Subcutaneous adipose tissue (tissue), 4 donors: ENCODE data around the gene TMEM222. TPM values are rescaled to one million over a fixed set of nuclear protein-coding genes. Genes with fewer than 3 reads are reported as not detected.

Experiments used
- CTCF ChIP-seq: fragments of 450-650 bp; IDR thresholded peaks from one replicate; pipeline ENCODE4 v1.5.1; 2016; ENCODE audit warnings: low read depth, mild to moderate bottlenecking, control low read depth, antibody characterized with exemption, moderate library complexity
- small RNA-seq: library from RNA; depleted of rRNA; stranded (forward); fragments of <200 nt; gene quantifications from one replicate; pipeline ENCODE3, GENCODE V24; 2016
- total RNA-seq, 4 donors: library from RNA; depleted of rRNA; stranded (reverse); fragments of >200 nt; gene quantifications; one replicate each; pipeline ENCODE4 v1.1.0, GENCODE V29; 2016

The TMEM222 gene
- total RNA-seq, 4 donors from 2014 or later, result 15.9 to 23.7 (median 18.9) TPM

DNA sequence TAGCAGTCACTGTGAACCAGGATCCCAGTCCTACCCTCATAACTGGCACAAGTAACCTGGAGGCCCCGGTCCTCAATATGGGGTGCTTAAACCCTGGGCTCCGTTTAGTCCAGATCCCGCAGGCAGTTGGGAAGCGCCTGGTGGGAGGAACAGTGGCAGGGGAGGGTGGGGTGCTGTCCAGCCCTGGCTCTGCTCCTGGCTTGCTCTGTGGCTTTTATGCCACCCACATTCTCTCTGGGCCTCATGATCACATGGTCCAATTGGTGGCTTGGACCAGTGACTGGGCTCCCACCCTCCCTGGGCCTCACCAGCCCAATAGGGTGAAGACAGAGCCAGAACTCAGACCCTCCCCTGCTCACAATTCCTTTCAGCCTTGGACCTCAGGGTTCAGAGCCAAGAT is 58.3 kb downstream of the TMEM222 start:
- no peak for TF ChIP-seq CTCF

DNA sequence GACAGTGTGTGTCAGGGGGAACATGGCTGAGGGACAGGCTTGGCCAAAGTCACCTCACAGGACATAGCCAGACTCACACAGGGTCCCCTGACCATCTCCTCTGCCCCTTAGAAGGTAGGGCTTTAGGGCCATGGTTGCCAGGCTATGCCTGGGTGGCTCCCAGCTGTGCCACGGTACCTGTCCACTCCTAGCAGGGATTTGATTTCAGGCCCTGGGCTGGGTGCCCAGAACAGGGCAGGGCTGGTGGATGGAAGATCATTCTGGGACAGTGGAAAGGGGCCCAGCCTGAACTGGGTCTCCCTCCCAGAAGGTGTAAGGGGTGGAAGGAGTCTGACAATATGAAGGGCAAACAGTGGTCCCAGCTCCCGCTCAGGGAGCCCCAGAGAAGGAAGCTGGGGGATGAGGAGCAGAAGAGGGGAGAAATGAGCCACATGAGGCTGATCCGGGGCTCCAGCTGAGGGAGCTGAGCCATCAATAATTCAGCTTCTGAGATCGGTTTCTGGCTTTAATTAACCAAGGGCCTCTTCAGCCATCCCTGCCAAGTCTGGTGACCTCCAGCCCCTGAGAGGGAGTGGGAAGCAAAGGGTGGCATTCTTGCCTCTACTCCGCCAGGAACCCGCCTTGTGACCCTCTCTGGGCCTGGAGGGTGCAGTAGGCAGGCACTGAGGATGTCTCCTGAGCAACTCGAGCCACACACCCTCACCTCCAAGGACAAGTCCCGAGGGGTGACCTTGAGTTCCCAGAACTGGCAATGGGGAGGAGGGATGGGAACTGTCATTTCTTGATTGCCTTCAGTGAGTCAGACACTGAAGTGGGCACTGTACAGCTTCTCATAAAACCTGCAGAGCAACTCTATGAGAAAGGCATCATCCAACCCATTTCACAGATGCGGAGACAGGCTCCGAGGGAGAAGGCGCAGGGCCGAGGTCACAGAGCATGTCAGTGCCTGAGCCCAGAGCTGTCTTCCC is 59.1 kb downstream of the TMEM222 start:
- TF ChIP-seq CTCF, result no peak

DNA sequence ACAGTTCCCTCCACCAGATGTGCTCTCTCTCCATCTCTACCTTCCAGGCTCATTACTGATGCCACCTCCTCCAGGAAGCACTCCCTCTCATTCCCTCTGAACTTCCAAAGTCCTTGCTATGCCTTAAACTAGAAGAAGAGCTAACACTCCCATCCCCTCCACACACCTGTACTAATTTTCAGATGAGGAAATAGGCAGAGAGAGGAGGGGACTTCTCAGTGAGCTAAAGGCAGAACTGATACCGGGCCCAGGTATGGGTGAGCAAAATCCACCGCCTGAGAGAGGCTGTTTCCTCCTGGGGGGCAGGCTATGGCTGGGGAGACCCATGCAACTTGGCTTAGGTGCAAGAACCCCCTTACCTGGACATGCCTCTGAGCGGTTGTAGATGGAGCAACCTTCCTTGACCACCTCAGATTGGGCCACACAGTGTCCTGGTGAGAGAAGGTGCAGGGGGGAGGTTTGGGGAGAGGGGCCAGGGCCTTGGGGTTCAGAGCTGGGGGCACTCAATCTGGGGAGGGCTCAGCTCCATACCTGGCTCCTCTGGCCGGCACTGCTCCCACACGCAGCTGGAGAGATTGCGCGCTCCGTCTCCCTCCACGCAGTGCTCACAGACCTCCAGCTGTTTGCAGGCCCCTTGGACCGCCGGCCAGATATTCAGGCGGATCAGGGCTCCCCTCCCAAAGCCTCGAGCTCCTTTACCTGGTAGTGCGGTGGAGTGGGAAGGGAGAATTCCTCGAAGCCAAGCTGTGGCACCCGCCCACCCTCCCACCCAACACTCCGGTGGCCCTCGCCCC is 60.2 kb downstream of the TMEM222 start:
- no peak for TF ChIP-seq CTCF

DNA sequence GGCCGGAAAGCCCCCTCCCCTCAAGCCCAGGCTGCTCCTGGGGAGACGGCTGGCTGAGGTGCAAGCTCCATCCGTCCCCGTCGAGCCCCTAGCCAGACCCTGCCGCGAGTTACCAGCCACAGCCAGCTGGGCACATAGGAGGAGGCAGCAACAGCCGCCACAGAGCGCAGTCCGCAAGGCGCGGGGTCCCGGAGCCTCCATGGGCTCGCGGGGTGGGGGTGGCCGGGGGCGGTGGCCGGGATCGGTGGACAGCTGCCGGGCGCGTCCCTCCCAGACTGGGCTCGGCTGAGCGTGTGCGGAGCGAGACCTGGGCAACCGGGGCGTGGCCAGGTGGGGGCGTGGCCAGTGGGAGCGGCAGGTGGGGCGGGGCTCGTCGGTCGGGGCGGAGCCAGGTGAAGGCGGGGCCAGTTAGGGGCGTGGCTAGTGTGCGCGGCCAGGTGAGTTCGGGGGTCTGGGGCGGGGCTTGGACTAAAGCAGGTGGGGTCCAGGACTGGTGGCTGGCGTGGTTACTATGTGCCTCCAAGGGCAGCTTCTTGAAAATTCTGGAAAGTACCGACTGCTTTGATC is 61.2 kb downstream of the TMEM222 start, which contains the start of gene CD164L2:
Gene CD164L2 (minus strand): TSS at position 295 of the 567 bp plus-strand sequence. CDS start 94 bp downstream, at position 201.
- no peak for TF ChIP-seq CTCF

- no peak for TF ChIP-seq CTCF
Observed at GRCh38 chr1:27383661-27384060, 61.7 kb downstream of the TMEM222 start.

Small RNA genes lying within 50 kb of the gene (small RNA-seq; reads per million reads assigned to genes)
- not detected for gene RNU6-48P

Other genes with a start within 250 kb of the TMEM222 start
- gene SLC9A1, start 167.0 kb upstream of the TMEM222 start, total RNA-seq, result 10 to 100 TPM in 3 of 4 donors, 1 to 10 TPM in 1; 7.3 to 16.0 (median 10.9) TPM
- 10 to 100 TPM; 21.4 to 40.9 (median 27.9) TPM for gene WDTC1, start 87.5 kb upstream of the TMEM222 start, total RNA-seq
- gene SYTL1, start 19.9 kb downstream of the TMEM222 start, total RNA-seq, result 1 to 10 TPM in 2 of 4 donors, under 1 TPM in 1, not detected in 1; 0.94 to 1.9 (median 1.1) TPM
- gene MAP3K6, start 44.8 kb downstream of the TMEM222 start, total RNA-seq, result 100 to 1,000 TPM in 1 of 4 donors, 10 to 100 TPM in 3; 26.4 to 129 (median 35.1) TPM
- 100 to 1,000 TPM in 1 of 4 donors, 10 to 100 TPM in 1, 1 to 10 TPM in 2; 2.0 to 247 (median 19.1) TPM for gene FCN3, start 52.7 kb downstream of the TMEM222 start, total RNA-seq
- not detected for gene CD164L2, start 61.2 kb downstream of the TMEM222 start, total RNA-seq
- under 1 TPM in 2 of 4 donors, not detected in 2; 0.51 to 0.66 TPM for gene GPR3, start 70.5 kb downstream of the TMEM222 start, total RNA-seq
- 10 to 100 TPM; 72.8 to 94.9 (median 80.9) TPM for gene WASF2, start 168.0 kb downstream of the TMEM222 start, total RNA-seq